Thoracic aorta (tissue), 2 donors: Measurements from ENCODE around the gene MROH2A. TPM values are rescaled to one million over a fixed set of nuclear protein-coding genes. Genes with fewer than 3 reads are reported as not detected.

Experiments
- ATAC-seq: fragments of 150-250 bp; one replicate; pipeline ENCODE4 v1.8.0; 2017; ENCODE audit warnings: low read depth; ENCODE audit not compliant: insufficient number of reproducible peaks, low FRiP score
- DNase-seq: peaks from one replicate; pipeline ENCODE4 v3.0.0-alpha.2; 2020; ENCODE audit warnings: low spot score
- H3K27ac ChIP-seq, 2 donors: fragments of 200-600 bp; sonication (generic); 1 replicate in 1 of 2; 2 replicates in 1 of 2; pipeline ENCODE4 v1.5.1; 2016; ENCODE audit warnings: mild to moderate bottlenecking in 2 of 2, moderate library complexity in 2 of 2
- H3K27me3 ChIP-seq: fragments of 200-600 bp; sonication (generic); replicated peaks from 2 replicates; pipeline ENCODE4 v1.6.0; 2016; ENCODE audit warnings: mild to moderate bottlenecking; ENCODE audit not compliant: insufficient read depth
- H3K36me3 ChIP-seq: fragments of 200-600 bp; sonication (generic); one replicate; pipeline ENCODE4 v1.5.1; 2016
- H3K4me1 ChIP-seq, 2 donors: fragments of 200-600 bp; sonication (generic); 1 replicate in 1 of 2; 2 replicates in 1 of 2; pipeline versions ENCODE4 v1.5.1 to v1.6.0; 2016; ENCODE audit warnings: low read depth in 2 of 2, mild to moderate bottlenecking in 1 of 2; ENCODE audit not compliant: control insufficient read depth in 1 of 2
- H3K4me3 ChIP-seq: fragments of 200-600 bp; sonication (generic); 2 replicates; pipeline ENCODE4 v1.5.1; 2016; ENCODE audit warnings: mild to moderate bottlenecking
- H3K9me3 ChIP-seq: fragments of 200-600 bp; sonication (generic); 2 replicates; pipeline ENCODE4 v1.5.1; 2016
- total RNA-seq, 2 donors: library from RNA; depleted of rRNA; stranded (reverse); fragments of >200 nt; gene quantifications; one replicate each; pipeline versions ENCODE4 v1.1.0 to v1.2.3, GENCODE V29; 2016
- TF ChIP-seq, protein P1 (sequence below): fragments of 200-600 bp; sonication (generic); IDR thresholded peaks from one replicate; pipeline ENCODE4 v1.5.1; 2019; ENCODE audit warnings: antibody characterized with exemption

The MROH2A gene
- total RNA-seq, 2 donors from 2014 or later = not detected

GRCh38 chr2:233845301-233846060, 67.4 kb downstream of the MROH2A start:
- ATAC-seq (no peak), DNase-seq (no peak)
- Histone ChIP-seq H3K4me3 (no peak overlapping the region), H3K27ac (no peak overlapping the region), H3K36me3 (no peaks in the 10 kb centered on the region), H3K4me1 (no peaks in the 10 kb centered on the region), H3K9me3 (no peaks in the 10 kb centered on the region), H3K27me3 (no peaks in the 10 kb centered on the region)
- TF ChIP-seq, protein P1, sequence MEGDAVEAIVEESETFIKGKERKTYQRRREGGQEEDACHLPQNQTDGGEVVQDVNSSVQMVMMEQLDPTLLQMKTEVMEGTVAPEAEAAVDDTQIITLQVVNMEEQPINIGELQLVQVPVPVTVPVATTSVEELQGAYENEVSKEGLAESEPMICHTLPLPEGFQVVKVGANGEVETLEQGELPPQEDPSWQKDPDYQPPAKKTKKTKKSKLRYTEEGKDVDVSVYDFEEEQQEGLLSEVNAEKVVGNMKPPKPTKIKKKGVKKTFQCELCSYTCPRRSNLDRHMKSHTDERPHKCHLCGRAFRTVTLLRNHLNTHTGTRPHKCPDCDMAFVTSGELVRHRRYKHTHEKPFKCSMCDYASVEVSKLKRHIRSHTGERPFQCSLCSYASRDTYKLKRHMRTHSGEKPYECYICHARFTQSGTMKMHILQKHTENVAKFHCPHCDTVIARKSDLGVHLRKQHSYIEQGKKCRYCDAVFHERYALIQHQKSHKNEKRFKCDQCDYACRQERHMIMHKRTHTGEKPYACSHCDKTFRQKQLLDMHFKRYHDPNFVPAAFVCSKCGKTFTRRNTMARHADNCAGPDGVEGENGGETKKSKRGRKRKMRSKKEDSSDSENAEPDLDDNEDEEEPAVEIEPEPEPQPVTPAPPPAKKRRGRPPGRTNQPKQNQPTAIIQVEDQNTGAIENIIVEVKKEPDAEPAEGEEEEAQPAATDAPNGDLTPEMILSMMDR = no peak

- no peak for DNase-seq
- Histone ChIP-seq H3K9me3 (no peaks in the 10 kb centered on the region), H3K27me3 (no peaks in the 10 kb centered on the region), H3K4me3 (no peak overlapping the region), H3K4me1 (no peaks in the 10 kb centered on the region), H3K27ac (no peak overlapping the region), H3K36me3 (no peaks in the 10 kb centered on the region)
- no peak for ATAC-seq
- TF ChIP-seq, protein P1 = no peak
These were observed 68.5 kb downstream of the MROH2A start for GRCh38 chr2:233846387-233847247.

- Histone ChIP-seq H3K27ac (no peak overlapping the region), H3K4me1 (no peaks in the 10 kb centered on the region), H3K36me3 (no peaks in the 10 kb centered on the region), H3K9me3 (no peaks in the 10 kb centered on the region), H3K4me3 (no peak overlapping the region), H3K27me3 (no peaks in the 10 kb centered on the region)
- ATAC-seq = no peak
- no peak for DNase-seq
- TF ChIP-seq, protein P1 = no peak
These were observed 69.2 kb downstream of the MROH2A start for GRCh38 chr2:233847248-233847898.

DNA sequence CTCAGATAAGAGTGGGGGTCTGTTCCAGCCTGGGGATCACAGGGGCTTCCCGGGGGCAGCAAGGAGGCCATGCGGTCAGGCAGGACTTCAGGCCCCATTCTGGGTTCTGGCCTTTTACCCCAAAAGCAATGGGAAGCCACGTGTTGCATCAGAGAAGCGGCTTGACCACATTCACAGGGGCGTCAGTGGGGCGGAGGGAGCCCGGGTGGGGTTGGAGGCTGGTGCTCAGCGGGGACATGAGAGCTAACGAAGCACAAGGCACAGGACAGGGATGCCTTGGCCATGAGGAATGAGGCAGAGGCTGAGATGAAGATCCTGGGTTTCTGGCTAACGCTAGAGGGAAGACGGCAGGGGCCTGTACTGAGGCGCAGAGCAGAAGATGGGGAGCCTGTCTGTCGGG, 70.1 kb downstream of the MROH2A start:
- ATAC-seq (no peak), DNase-seq (no peak)
- H3K4me1 ChIP-seq = no peaks in the 10 kb centered on the region
- no peaks in the 10 kb centered on the region for H3K9me3 ChIP-seq
- no peaks in the 10 kb centered on the region for H3K36me3 ChIP-seq
- no peak overlapping the region for H3K27ac ChIP-seq
- TF ChIP-seq, protein P1 = no peak
- H3K27me3 ChIP-seq = no peaks in the 10 kb centered on the region
- no peak overlapping the region for H3K4me3 ChIP-seq
